Gastrocnemius medialis (tissue), 4 donors: Measurements from ENCODE around the gene DSG2. TPM values are rescaled to one million over a fixed set of nuclear protein-coding genes. Genes with fewer than 3 reads are reported as not detected.

Experiments used
- ATAC-seq, 2 donors: fragments of 150-250 bp; one replicate each; pipeline ENCODE4 v1.9.1; 2016
- DNase-seq, 2 donors: peaks; one replicate each; pipeline ENCODE4 v3.0.0-alpha.2; 2019
- H3K27ac ChIP-seq, 4 donors: fragments of 200-600 bp; sonication (generic); 1 replicate in 1 of 4; 2 replicates in 3 of 4; pipeline ENCODE4 v1.5.1; 2016 to 2018; ENCODE audit warnings: mild to moderate bottlenecking in 2 of 4, moderate library complexity in 1 of 4
- H3K27me3 ChIP-seq, 3 donors: fragments of 200-600 bp; sonication (generic) in 2 of 3; 1 replicate in 1 of 3; 2 replicates in 2 of 3; pipeline versions ENCODE4 v1.5.1 to v1.6.0; 2016 to 2019; ENCODE audit warnings: mild to moderate bottlenecking in 1 of 3, moderate library complexity in 1 of 3
- H3K36me3 ChIP-seq, 2 donors: fragments of 200-600 bp; sonication (generic) in 1 of 2; one replicate each; pipeline ENCODE4 v1.5.1; 2017 to 2018
- H3K4me1 ChIP-seq, 2 donors: fragments of 200-600 bp; sonication (generic) in 1 of 2; one replicate each; pipeline ENCODE4 v1.5.1; 2016 to 2017; ENCODE audit warnings: mild to moderate bottlenecking in 2 of 2
- H3K4me3 ChIP-seq, 4 donors: fragments of 200-600 bp; sonication (generic) in 3 of 4; 1 replicate in 1 of 4; 2 replicates in 3 of 4; pipeline ENCODE4 v1.5.1; 2016 to 2019; ENCODE audit warnings: mild to moderate bottlenecking in 2 of 4
- H3K9me3 ChIP-seq, 3 donors: fragments of 200-600 bp; sonication (generic) in 2 of 3; 1 replicate in 1 of 3; 2 replicates in 2 of 3; pipeline ENCODE4 v1.5.1; 2016 to 2019
- POLR2A ChIP-seq, 2 donors: fragments of 450-650 bp; IDR thresholded peaks; one replicate each; pipeline ENCODE4 v1.6.1; 2017; ENCODE audit warnings: antibody characterized with exemption in 2 of 2, mild to moderate bottlenecking in 2 of 2, moderate library complexity in 2 of 2
- in situ Hi-C, 4 donors: fragments of 200-750 bp; cut with MboI; loops; one replicate each; pipeline versions ENCODE4 v1.15.0 to v1.8.0; 2017; ENCODE audit warnings: low sequenced_read_pairs in 4 of 4
- intact Hi-C: fragments of 100-400 bp; cut with DNase I; formaldehyde crosslinking; loops from one replicate; pipeline ENCODE4 v1.15.1; 2023; ENCODE audit warnings: low total_unique reads
- total RNA-seq, 4 donors: library from RNA; depleted of rRNA; stranded (reverse); fragments of >200 nt; gene quantifications; one replicate each; pipeline versions ENCODE4 v1.1.0 to v1.2.3, GENCODE V29; 2016
- TF ChIP-seq, protein P1 (sequence below), 5 experiments: fragments of 450-650 bp in 3 of 5; fragments of 200-600 bp in 2 of 5; sonication (generic) in 2 of 5; IDR thresholded peaks in 4 of 5; conservative IDR thresholded peaks in 1 of 5; 1 replicate in 4 of 5; 2 replicates in 1 of 5; pipeline ENCODE4 v1.5.1; 2016 to 2019; ENCODE audit warnings: antibody characterized with exemption in 5 of 5, mild to moderate bottlenecking in 3 of 5, moderate library complexity in 3 of 5

The DSG2 gene
- total RNA-seq, 4 donors from 2014 or later, result 0.61 to 3.7 (median 2.0) TPM

- ATAC-seq (no peak), DNase-seq (no peak)
- no peak overlapping the region for H3K27ac ChIP-seq
- in situ Hi-C loops, result no loop called here
- intact Hi-C loops, result no loop called here
- TF ChIP-seq, protein P1, sequence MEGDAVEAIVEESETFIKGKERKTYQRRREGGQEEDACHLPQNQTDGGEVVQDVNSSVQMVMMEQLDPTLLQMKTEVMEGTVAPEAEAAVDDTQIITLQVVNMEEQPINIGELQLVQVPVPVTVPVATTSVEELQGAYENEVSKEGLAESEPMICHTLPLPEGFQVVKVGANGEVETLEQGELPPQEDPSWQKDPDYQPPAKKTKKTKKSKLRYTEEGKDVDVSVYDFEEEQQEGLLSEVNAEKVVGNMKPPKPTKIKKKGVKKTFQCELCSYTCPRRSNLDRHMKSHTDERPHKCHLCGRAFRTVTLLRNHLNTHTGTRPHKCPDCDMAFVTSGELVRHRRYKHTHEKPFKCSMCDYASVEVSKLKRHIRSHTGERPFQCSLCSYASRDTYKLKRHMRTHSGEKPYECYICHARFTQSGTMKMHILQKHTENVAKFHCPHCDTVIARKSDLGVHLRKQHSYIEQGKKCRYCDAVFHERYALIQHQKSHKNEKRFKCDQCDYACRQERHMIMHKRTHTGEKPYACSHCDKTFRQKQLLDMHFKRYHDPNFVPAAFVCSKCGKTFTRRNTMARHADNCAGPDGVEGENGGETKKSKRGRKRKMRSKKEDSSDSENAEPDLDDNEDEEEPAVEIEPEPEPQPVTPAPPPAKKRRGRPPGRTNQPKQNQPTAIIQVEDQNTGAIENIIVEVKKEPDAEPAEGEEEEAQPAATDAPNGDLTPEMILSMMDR (IDR thresholded peaks at IDR 0.05 in 4 of 5, conservative IDR thresholded peaks at IDR 0.05 in 1 of 5), result no peak
- no peak for TF ChIP-seq POLR2A (IDR thresholded peaks at IDR 0.05)
- no peaks in the 10 kb centered on the region for H3K27me3 ChIP-seq
- no peaks in the 10 kb centered on the region for H3K36me3 ChIP-seq
- H3K4me1 ChIP-seq, result no peaks in the 10 kb centered on the region
- H3K9me3 ChIP-seq, result no peaks in the 10 kb centered on the region
- H3K4me3 ChIP-seq, result no peak overlapping the region
These were observed 78.7 kb downstream of the DSG2 start for GRCh38 chr18:31576670-31577069.

GRCh38 chr18:31577195-31577594 is 79.2 kb downstream of the DSG2 start:
- in situ Hi-C loops (no loop called here), intact Hi-C loops (no loop called here)
- H3K27ac ChIP-seq, result no peak overlapping the region
- DNase-seq (no peak), ATAC-seq (no peak)
- no peaks in the 10 kb centered on the region for H3K9me3 ChIP-seq
- no peak overlapping the region for H3K4me3 ChIP-seq
- no peak for TF ChIP-seq POLR2A (IDR thresholded peaks at IDR 0.05)
- TF ChIP-seq, protein P1 (IDR thresholded peaks at IDR 0.05 in 4 of 5, conservative IDR thresholded peaks at IDR 0.05 in 1 of 5), result no peak
- no peaks in the 10 kb centered on the region for H3K27me3 ChIP-seq
- H3K4me1 ChIP-seq, result no peaks in the 10 kb centered on the region
- no peaks in the 10 kb centered on the region for H3K36me3 ChIP-seq

GRCh38 chr18:31578126-31578525 is 80.1 kb downstream of the DSG2 start:
- in situ Hi-C loops, result no loop called here
- Histone ChIP-seq H3K27ac (no peak overlapping the region), H3K27me3 (no peaks in the 10 kb centered on the region), H3K9me3 (no peaks in the 10 kb centered on the region), H3K4me3 (no peak overlapping the region), H3K4me1 (no peaks in the 10 kb centered on the region), H3K36me3 (no peaks in the 10 kb centered on the region)
- DNase-seq, result no peak
- no peak for ATAC-seq
- intact Hi-C loops, result no loop called here
- TF ChIP-seq POLR2A (IDR thresholded peaks at IDR 0.05), result no peak
- TF ChIP-seq, protein P1 (IDR thresholded peaks at IDR 0.05 in 4 of 5, conservative IDR thresholded peaks at IDR 0.05 in 1 of 5), result no peak

- Histone ChIP-seq H3K27ac (no peak overlapping the region), H3K4me1 (no peaks in the 10 kb centered on the region), H3K36me3 (no peaks in the 10 kb centered on the region), H3K9me3 (no peaks in the 10 kb centered on the region), H3K4me3 (no peak overlapping the region), H3K27me3 (no peaks in the 10 kb centered on the region)
- intact Hi-C loops (no loop called here), in situ Hi-C loops (no loop called here)
- ATAC-seq (no peak), DNase-seq (no peak)
- TF ChIP-seq POLR2A (IDR thresholded peaks at IDR 0.05), result no peak
- TF ChIP-seq, protein P1 (IDR thresholded peaks at IDR 0.05 in 4 of 5, conservative IDR thresholded peaks at IDR 0.05 in 1 of 5), result no peak
These were observed 81.4 kb downstream of the DSG2 start for GRCh38 chr18:31579375-31579774.

DNA sequence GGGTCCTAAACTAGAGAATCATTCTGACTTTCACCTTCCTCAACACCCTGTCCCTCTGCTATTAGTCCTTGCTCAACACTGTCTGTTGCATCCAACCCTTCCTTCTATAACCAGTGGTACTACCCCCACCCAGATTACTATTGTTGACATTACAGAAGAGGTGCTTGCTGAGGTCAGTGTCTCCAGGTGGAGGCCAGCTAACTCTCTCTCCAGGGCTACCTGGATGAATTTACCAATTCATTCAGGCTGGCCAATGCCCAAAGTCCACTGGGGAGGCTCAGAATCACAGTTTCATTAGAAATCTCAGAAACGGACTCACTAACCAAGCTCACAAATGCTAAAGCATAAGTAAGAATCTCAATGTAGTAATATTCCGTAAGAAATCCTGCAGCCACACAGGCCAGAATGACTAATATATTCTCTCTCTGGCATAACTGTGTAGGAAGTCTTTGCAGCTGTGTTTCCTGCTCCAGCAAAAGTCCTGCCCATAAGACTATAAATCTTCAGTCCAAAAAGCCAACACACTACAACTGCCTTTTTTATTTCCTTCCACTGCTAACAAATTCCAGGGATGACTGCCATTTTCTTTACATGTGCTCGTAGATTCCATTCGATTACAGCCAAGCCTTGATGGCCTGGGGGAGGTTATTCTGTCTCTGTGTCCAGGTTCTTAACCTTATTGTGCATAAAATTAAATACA is 83.7 kb downstream of the DSG2 start:
- ATAC-seq (no peak), DNase-seq (no peak)
- Histone ChIP-seq H3K27me3 (no peaks in the 10 kb centered on the region), H3K27ac (no peak overlapping the region), H3K9me3 (no peaks in the 10 kb centered on the region), H3K4me1 (no peaks in the 10 kb centered on the region), H3K36me3 (no peaks in the 10 kb centered on the region), H3K4me3 (no peak overlapping the region)
- in situ Hi-C loops (no loop called here), intact Hi-C loops (no loop called here)
- TF ChIP-seq POLR2A (IDR thresholded peaks at IDR 0.05), result no peak
- TF ChIP-seq, protein P1 (IDR thresholded peaks at IDR 0.05 in 4 of 5, conservative IDR thresholded peaks at IDR 0.05 in 1 of 5), result no peak
